Stimulated activated CD8-positive, alpha-beta memory T cell treated with anti-CD3 and anti-CD28 coated beads, Interleukin-7, amount 100 ng/mL, for 4 hours (primary cell): ENCODE results near the gene LOX.

Experiments used
- DNase-seq, 2 donors: peaks; one replicate each; pipeline ENCODE4 v3.0.0-alpha.2; 2020; ENCODE audit warnings: low read depth in 2 of 2

LOX gene

GRCh38 chr5:122053181-122054109, 24.6 kb downstream of the LOX start:
- DNase-seq: no peak

- DNase-seq: no peak
Observed at GRCh38 chr5:122051569-122051968, 26.5 kb downstream of the LOX start.

DNA sequence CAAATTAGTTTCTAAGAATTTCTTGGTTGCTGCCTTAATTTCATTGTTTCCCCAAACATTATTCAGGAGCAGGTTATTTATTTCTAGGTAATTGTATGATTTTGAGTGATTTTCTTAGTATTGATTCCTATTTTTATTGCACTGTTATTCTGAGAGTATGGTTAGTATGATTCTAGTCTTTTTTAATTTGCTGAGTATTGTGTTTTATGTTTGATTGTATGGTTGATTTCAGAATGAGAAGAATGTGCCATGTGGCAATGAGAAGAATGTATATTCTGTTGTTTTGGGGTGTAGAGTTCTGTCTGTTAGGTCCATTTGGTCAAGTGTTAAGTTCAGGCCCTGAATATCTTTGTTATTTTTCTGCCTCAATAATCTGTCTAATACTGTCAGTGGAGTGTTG, 27.1 kb downstream of the LOX start:
- DNase-seq: no peak

GRCh38 chr5:122040636-122041302, 37.3 kb downstream of the LOX start:
- no peak for DNase-seq

- no peak for DNase-seq
Observed at GRCh38 chr5:122036326-122036725, 41.7 kb downstream of the LOX start.

DNA sequence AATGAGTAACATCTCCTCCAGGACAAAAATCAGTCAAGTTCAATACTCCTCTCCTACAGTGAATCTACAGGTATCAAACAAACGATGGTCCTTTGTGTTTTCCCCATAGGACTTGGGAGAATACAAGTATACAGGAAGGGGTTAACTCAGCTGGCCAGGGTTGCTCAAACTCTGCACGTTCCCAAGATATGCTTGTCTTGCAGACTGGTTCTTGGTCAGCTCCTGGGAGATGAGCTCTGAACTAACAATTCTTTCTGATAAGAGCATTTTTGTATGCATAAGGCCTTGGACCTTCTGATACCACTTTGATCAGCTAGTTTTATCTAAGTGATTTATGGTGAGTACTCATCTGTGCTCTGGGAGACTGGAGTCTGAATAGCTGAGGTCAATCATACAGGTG, 42.1 kb downstream of the LOX start:
- DNase-seq: no peak

DNA sequence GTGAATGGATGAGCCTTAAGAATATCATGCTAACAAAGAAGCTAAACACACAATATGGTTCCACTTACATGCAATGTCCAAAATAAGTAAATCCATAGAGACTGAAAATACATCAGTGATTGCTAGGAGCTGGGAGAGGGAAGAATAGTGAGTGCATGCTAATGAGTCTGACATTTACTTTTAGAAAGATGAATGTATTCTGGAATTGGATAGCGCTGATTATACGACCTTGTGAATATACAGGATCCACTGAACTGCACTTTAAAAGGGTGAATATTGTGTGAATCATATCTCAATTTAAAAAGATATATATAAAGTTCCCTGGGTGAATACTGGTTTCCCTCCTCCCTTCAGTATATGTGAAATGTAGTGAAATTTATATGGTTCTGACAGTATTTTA, 46.2 kb downstream of the LOX start:
- no peak for DNase-seq

DNA sequence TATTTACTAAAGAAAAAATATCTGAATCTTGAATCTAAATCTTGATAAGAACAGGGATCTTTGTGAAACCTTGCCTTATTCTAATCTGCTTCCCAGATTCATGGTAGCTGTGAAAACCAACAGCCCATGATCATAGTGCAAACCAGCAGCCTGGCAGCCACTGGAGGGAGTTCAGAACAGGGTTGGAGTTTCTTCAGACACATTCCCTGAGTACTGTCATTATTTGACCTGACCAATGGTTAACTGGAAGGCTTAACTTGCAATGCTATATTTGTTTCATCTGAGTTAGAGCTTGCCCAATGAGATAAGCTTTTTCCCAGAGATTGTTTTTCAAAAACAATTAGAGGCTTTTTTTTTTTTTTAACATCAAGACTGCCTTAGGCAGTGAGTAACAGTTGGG, 47.8 kb downstream of the LOX start:
- no peak for DNase-seq

DNA sequence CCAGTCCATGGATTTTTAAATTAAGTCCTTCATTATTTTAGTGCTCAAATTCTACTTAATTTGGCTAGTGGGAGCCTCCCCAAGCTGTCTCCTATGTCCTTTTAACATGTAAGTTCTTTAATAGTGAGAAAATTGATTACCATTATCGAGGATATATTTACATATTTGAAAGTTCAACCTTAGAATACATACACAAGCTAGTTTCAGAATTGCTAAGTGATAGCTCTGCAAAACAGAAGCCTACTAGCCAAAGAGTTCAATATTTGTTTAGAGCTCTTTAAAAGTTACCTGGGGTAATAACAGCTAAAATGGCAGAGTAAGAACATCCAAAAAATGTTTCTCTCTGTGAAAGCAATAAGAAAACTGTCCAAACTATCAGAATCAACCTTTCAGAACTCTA, 48.2 kb downstream of the LOX start:
- no peak for DNase-seq

- DNase-seq: no peak
Observed at GRCh38 chr5:122022966-122023365, 55.1 kb downstream of the LOX start.

- no peak for DNase-seq
Observed at GRCh38 chr5:122019919-122020590, 58.0 kb downstream of the LOX start.

DNA sequence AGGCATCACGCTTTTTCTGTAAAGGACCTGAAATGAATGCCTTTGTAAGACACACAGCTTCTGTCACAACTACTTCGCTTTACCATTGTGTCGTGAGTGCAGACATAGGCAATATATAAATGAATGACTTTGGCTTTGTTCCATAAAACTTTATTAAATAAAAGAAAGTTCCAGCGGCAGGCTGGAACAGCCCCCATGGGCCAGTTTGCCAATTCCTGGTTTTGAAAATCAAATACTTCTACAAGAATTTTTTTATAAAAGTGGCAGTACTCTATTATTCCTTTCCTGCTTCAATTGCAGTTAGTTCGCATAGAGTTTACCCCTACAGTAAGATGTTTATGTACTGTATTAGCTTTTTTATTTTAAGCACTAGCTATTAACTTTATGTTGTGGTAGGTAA, 62.6 kb downstream of the LOX start:
- no peak for DNase-seq

GRCh38 chr5:122014236-122014935, 63.7 kb downstream of the LOX start:
- no peak for DNase-seq
